Measurements from ENCODE around the gene LRRIQ3. TPM values are rescaled to one million over a fixed set of nuclear protein-coding genes. Genes with fewer than 3 reads are reported as not detected.

The LRRIQ3 gene
- total and polyA plus RNA-seq, 9 of the 15 experiments (the other 6 are each of a cell fraction or from before 2014, with no cell fraction given), result 0.27 to 2.8 (median 1.7) TPM

DNA sequence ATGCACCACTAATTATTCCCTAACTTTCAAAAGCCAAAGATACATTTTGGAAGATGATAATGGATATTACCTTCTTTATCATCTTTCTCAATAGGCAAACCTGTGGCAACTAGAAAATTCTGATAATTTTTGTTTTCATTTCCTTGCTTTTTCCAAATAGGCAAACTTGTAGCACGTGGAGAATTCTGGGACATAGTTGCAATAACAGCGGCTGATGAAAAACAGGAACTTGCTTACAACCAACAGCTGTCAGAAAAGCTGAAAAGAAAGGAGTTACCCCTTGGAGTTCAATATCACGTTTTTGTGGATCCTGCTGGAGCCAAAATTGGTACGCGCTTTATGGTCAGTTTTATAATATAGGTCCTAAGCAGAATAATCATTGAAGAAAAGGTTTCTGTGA, 1.5 kb upstream of the LRRIQ3 start (continued):
- TF ChIP-seq, protein P1, sequence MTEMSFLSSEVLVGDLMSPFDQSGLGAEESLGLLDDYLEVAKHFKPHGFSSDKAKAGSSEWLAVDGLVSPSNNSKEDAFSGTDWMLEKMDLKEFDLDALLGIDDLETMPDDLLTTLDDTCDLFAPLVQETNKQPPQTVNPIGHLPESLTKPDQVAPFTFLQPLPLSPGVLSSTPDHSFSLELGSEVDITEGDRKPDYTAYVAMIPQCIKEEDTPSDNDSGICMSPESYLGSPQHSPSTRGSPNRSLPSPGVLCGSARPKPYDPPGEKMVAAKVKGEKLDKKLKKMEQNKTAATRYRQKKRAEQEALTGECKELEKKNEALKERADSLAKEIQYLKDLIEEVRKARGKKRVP (CRISPR knock-in tag; IDR thresholded peaks at IDR 0.05), result peak; percentile 69; the same call in 1 of the 2 replicates
- TF ChIP-seq, protein P2, sequence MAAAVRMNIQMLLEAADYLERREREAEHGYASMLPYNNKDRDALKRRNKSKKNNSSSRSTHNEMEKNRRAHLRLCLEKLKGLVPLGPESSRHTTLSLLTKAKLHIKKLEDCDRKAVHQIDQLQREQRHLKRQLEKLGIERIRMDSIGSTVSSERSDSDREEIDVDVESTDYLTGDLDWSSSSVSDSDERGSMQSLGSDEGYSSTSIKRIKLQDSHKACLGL (CRISPR knock-in tag; IDR thresholded peaks at IDR 0.05; ENCODE audit: borderline replicate concordance, poor library complexity, severe bottlenecking), result no peak
- peak; percentile 76 for TF ChIP-seq MYC (IDR thresholded peaks at IDR 0.05; ENCODE audit: low read depth, low read length)
- TF ChIP-seq MYC (CRISPR knock-in tag; IDR thresholded peaks at IDR 0.05; ENCODE audit: borderline replicate concordance, low read depth), result no peak
- TF ChIP-seq HNRNPH1 (optimal IDR thresholded peaks at IDR 0.05; ENCODE audit: low read depth, low read length), result no peak
- peak; percentile 62 for TF ChIP-seq EP400 (IDR thresholded peaks at IDR 0.05)
- TF ChIP-seq RBFOX2 (IDR thresholded peaks at IDR 0.05; ENCODE audit: low read depth, low read length), result 0 out of 2 replicates have a peak, but pooled peaks have one; percentile 39
- TF ChIP-seq BRD9 (IDR thresholded peaks at IDR 0.05; ENCODE audit: low read depth, partially characterized antibody), result peak; percentile 19
- TF ChIP-seq POLR2H (tag; IDR thresholded peaks at IDR 0.05; ENCODE audit: low read depth), result peak; percentile 28; the same call in 1 of the 2 replicates
- no peak for TF ChIP-seq ESRRA (IDR thresholded peaks at IDR 0.05; ENCODE audit: borderline replicate concordance, low read depth)
- TF ChIP-seq BHLHE40 (IDR thresholded peaks at IDR 0.05; ENCODE audit: low read length), result peak; percentile 35; the same call in 1 of the 2 replicates
- TF ChIP-seq, protein P3, sequence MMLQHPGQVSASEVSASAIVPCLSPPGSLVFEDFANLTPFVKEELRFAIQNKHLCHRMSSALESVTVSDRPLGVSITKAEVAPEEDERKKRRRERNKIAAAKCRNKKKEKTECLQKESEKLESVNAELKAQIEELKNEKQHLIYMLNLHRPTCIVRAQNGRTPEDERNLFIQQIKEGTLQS (IDR thresholded peaks at IDR 0.05), result no peak
- TF ChIP-seq, protein P3 (CRISPR knock-in tag; conservative IDR thresholded peaks at IDR 0.05), result no peak
- TF ChIP-seq L3MBTL2 (IDR thresholded peaks at IDR 0.05), result peak; percentile 38; the same call in 1 of the 2 replicates
- no peak for TF ChIP-seq FOXJ3 (CRISPR knock-in tag; IDR thresholded peaks at IDR 0.05)
- TF ChIP-seq RBM25 (IDR thresholded peaks at IDR 0.05; ENCODE audit: low read depth, low read length, severe bottlenecking), result no peak
